Neural cell (in vitro differentiated cells): ENCODE results near the gene LRRC3.

Experiments
- CTCF ChIP-seq: fragments of 450-650 bp; IDR thresholded peaks from 2 replicates; pipeline ENCODE4 v1.5.1; 2014; ENCODE audit warnings: antibody characterized with exemption, mild to moderate bottlenecking, moderate library complexity; ENCODE audit not compliant: poor library complexity, severe bottlenecking
- EP300 ChIP-seq: fragments of 450-650 bp; conservative IDR thresholded peaks from 2 replicates; pipeline ENCODE4 v1.6.1; 2014; ENCODE audit warnings: antibody characterized with exemption, mild to moderate bottlenecking, moderate library complexity; ENCODE audit not compliant: poor library complexity, severe bottlenecking
- EZH2 ChIP-seq: fragments of 200-600, 300-800 bp; shearing (Covaris generic), sonication (generic); IDR thresholded peaks from 2 replicates; pipeline ENCODE4 v1.6.1; 2014; ENCODE audit warnings: antibody characterized with exemption, low read length, borderline replicate concordance, mild to moderate bottlenecking; ENCODE audit not compliant: insufficient read depth, poor library complexity, severe bottlenecking
- REST ChIP-seq: IDR thresholded peaks from 2 replicates; pipeline ENCODE4 v1.6.1; 2012; ENCODE audit warnings: borderline replicate concordance

- TF ChIP-seq CTCF (no peak), EP300 (no peak), EZH2 (no peak), REST (no peak)
These were observed 25.4 kb upstream of the LRRC3 start for GRCh38 chr21:44429894-44430293.
